ENCODE data around the gene DAND5.

Gene DAND5

DNA sequence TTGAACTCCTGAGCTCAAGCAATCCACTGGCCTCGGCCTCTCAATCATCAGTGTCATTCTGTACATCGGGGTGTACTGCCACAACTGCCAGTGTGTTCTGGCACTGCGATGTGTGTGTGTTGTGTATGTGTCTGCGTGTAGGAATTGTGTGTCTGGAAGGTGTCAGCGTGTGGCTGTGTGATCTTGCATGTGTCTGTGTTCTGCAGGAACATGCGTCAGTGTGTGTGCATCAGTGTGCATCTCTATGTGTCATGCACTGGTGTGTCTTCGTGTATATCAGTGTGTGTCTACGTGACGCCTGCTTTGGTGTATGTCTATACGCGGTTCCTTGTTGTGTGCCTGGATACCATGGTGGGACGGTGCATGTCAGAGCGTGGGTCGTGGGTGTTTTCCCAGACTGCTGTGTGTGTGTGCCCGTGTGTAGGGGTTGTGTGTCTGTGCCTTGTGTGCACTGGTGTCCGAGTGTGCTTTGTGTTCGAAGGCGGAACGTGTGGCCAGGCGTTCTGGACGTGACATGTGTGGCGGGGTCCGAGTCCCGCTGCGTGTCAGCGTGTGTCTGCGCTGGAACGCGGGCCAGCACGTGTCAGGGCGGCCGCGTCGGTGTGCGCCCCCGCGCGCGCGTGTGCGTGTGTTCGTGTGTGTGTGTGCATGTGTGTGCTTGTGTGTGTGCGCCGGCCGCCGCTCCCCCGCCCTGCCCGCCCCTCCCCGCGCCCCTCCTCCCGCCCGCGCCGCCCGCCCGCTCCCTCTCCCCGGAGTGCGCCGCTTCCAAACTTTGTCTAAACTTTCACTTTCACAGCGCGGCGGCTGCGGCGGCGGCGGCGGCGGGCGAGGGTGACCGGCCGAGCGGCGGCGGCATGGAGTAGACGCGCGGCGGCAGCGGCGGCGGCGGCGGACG lies 25.6 kb downstream of the DAND5 start, which contains the start of gene NFIX:
NFIX (plus strand) TSS at position 775 of the 895 bp plus-strand sequence. CDS start 363 bp downstream, outside the sequence.
- peak; percentile 46 to 75 for DNase-seq

DNA sequence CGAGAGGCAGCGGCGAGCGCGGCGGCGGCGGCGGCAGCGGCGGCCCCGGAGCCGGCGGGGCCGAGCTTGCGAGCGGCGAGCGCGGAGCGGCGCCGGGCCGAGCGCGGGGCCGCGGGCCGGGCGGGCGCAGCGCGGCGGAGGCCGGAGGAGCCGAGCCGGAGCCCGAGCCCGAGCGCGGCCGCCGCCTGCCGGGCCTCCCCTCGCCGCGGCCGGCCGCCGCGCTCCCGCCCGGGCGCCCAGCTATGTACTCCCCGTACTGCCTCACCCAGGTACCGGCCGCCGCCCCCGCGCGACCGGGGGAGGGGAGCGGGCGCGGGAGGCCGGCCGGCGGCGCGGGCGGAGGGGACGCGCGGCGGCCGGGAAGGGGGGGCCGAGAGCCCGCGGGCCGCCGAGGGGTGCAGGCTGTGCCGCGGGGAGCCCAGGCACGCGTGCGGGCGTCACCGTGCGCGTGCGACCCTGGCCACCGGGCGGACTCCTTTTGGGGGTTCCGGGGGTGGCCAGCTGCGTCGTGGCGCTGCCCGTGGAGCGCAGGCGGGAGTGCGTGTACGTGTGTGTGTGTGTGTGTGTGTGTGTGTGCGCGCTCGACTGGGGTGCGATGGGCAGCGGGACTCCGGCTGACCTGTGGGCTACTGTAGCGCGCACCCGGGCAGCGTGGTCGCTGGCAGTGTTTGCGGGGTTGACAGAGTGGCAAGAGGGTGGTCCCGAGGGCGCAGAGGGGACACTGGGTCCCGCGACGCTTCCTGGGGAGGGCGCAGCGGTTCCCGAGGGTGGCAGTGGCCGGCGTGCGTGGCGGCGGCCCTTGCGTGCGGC lies 26.4 kb downstream of the DAND5 start:
- DNase-seq = peak in 1 of 2 donors; percentile 28

DNA sequence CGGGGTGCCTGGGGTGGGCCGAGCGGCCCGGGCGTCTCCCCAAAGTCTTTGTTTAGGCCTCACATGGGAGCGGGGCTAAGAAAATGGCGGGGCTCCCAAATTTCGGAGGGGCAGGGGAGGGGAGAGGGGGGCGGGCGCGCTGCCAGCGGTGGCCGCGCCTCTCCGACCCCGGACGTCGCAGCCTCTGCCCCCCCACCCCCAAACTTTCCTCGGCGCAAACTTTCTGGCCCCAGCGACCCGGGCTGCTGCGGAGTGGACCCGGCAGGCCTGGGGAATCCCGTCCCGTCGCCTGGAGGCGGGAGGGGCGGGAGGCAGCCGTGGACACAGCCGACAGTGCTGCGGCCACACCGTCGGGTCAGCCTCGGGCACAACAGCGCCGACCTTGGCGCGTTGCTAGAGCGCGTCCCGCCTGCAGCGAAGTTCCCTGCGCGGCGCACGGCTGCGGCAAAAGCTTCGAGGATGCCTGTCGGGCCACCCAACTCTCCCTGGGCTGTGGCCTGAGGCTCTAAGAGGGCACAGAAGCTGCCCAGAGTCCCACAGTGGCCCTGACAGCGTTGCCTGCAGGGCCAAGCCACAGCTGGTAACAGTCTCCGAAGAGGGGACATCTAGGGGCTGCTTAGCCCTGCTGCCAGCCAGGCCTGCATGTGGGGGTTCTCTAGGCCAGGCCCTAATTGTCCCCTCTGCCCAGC lies 27.2 kb downstream of the DAND5 start:
- no peak for DNase-seq

DNA sequence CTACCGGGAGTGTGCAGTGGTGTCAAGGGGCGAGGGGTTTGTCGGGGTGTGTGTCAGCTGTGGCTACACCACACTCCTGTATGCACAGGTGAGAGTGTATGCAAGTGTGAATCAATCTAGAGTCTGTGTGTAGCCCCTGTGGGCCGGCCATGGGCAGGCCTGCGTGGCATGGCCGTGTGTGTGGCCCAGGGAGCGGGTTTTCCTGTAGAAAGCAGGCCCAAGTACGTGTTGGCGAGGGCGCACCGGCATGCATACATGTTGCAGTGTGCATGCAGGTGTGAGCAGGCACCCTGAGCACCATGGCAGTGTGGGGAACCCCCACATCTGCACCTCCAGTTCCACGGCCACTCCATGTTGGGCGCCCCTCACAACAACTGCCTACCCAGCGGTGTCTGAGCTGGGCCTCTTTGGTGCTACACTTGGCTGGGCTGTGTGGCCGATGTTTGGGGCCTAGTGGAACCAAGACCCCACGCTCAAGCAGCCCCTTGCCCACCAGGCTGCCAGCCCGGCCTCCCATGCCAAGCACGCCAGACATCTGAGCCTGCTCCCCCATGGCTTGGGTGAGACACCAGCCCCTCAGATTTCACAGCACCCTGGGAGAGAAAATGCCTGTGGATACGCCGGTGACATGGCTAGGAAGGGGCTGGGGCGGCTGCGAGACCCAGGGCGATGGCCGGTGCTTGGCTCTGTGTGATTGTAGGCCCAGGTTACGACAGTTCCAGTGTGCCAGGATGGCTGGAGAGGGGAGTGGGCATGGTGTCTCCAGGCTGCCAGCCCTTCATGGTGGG lies 28.0 kb downstream of the DAND5 start:
- DNase-seq = no peak

DNA sequence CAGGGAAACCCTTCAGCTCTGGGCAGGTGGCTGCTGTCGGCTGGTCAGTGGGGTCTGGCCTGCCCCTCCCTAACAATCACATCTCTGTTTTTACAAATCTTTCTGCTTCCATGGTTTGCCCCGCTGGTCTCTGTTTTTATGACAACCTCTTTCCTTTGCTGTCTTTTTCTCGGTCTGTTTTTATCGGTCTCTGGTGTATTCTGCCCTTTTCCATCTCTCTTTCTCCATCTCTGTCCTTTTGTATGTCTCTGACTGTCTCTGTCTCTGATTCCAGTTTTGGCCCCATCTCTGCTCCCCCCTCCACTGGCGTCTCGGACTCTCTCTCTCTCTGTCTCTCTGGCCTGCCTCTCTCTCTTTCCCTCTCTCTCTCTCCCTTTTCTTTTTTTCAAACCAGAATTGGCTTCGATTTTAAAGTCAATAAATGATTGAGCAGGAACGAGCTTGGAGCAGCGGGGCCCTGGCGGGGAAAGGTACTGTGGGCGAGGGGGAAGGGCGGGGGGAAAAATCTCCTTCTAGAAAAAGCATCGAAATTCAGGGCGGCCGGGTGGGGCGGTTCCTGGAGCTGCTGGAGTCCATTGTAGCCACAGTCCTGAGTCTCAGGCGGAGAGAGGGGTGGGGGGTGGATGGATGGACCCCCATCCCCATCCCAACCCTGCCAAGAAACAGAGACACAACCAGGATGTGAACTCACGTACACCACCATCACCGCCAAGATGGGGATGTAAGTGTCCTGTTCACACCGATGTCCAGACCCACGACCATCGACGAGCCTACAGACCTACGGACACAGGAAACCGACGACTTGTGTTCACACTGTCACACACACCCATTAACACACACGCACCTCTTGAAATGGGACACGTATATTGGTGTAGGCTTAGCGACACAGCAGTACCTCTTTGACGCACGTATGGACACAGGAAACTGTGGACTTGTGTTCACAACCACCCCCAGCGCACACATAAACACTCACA lies 28.9 kb downstream of the DAND5 start:
- no peak for DNase-seq

DNA sequence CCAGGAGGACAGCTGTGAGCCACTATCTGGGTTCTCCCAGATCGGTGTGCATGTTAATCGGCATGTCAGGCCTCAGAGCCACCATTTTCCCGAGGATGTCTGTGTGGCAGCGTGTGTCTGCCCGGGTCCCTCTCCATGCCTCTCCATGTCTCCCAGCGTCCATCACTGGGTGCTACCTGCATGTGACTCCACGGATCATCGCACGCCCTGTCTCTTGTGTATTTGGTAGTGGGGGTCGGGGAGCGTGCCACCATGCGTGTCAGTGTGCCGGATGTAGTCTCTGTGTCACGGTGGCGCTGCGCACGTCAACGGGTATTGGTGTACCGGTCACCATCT lies 31.8 kb downstream of the DAND5 start:
- DNase-seq = no peak

DNA sequence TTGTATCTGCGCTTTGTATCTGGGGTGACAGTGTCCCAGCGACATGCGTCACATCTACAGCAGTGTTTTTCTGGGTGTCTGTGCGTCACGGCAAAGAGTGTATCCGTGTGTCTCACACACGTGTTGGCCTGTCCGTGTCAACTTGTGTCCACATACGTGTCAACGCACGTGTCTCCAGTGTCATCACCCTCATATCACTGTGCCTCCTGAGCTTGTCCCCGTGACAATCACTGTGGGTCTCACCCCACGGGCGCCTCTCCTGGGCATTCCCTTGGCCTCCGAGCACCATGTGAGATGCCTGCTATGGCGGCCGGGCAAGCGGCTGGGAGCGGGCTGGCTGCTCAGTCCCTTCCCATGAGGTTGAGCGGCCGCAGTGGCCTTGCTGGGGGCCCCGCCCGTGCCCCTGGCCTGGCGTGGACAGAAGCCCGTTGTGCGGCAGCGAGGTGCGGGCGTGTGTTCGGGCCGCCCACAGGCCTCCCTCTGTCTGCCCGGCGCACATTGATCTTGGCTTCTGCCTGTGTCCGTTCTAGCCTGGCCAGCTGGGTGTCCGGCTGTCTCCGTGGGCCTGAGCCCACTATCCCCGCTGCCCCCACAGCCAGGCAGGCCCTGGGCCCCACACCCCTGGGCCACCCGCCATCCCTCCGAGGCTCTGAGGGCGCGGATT lies 32.3 kb downstream of the DAND5 start:
- no peak for DNase-seq

DNA sequence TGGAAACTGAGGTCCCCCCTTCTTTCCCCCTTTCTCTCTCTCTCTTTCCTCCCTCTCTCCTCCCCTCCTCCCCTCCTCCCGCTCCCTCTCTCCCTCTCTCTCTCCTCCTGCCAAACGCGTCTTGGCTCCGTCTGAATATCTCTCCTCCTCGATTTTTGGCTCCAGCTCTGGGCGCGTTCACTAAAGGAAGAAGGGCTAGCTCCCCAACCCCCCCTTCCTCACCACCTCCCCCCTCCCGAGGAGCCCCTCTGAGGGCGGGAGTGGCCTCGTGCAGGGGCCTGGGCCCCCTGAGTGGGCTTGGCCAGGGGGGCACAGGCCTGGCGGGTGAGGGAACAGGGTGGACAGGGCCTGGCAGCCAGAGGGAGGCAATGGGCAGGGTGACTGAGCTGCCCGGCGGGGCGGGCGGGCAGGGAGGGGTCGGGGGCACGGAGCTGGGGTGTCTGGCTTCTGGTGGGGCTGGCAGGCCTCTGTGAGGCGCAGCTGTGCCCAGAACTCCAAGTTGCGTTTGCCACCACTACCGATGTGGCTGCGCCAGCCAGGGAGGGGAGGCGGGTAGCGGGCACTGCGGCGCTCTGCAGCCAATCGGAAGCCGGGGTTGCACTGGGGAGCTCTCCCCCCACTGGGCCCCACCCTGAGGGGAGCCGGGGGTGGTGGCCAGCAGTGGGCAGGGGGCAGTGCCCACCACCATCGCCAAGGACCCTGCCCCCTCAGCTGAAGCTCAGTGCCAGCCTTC lies 33.0 kb downstream of the DAND5 start:
- DNase-seq = no peak

DNA sequence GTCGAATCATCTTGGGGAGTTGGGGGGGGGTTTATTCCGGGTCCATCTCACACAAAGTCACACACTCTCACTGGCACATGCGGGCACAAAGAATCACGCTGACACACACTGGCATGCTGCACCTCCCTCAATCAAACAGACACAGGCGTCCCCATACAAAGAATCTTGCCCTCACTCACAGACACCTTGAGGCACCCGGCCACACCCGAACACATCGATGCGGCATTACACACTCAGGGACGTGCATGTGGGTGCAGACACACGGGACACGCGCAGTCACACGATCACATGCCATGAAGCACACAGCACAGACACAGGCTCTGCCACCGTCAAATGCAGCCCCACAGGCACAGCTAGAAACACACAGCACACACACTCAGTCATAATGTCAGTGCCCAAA lies 33.7 kb downstream of the DAND5 start:
- DNase-seq = no peak

DNA sequence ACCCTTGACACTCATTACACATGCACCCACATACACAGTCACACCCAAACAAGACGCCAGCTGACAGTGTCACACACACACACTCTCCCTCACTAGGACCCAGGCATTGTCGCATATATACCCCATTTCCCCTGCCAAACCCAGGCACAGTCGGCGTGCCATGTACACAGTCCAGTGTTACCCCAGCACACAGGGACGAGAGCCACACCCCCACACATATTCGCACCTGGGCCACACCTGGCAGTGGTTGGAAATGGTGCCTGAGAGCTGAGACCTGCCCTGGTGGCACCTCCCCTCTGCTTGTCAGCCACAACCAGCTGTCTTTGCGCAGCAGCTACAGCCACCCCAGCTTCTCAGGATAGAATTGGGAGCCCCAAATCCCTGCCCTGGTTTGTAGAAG lies 34.9 kb downstream of the DAND5 start:
- DNase-seq = no peak

DNA sequence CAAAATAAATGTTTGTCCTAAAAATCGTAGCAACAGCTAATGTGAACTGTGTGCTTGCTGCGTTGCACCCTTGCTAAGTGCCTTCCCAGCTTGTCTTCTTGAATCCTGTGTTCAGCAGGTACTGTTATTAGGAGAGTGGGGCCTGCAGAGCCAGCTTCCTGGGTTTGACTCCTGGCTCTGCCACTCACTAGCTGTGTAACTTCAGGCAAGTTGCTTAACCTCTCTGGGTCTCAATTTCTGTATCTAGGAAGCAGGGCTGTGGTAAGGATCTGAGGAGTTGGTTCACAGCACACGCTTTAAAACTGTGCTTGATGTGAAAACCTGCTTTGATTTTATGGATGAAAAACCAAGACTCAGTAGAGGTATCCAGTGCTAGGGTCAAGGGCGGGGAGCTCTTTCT lies 35.9 kb downstream of the DAND5 start:
- no peak for DNase-seq

DNA sequence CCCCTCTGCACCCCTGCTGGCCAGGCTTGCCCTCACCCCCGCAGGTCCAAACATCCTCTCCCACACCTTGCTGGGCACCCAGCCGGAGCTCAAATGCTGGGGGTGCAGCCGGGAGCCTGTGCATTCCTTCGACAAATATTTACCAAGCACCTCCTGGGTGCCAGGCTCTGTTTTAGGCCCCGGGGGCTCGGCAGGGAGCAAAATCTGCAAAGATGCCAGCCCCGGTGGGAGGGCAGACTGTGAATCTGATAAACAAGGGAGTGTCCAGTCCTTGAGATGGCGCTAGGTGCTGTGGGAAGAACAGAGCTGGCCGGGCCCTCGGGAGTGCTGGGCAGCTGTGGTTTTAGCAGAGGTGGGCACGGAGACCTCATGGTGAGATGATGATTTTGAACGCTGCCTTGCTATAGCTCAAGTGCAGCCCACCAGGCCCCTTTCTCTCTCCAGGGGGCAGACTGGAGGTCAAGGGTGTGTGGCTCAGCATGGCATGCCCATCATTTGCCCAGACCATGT lies 36.5 kb downstream of the DAND5 start:
- no peak for DNase-seq

DNA sequence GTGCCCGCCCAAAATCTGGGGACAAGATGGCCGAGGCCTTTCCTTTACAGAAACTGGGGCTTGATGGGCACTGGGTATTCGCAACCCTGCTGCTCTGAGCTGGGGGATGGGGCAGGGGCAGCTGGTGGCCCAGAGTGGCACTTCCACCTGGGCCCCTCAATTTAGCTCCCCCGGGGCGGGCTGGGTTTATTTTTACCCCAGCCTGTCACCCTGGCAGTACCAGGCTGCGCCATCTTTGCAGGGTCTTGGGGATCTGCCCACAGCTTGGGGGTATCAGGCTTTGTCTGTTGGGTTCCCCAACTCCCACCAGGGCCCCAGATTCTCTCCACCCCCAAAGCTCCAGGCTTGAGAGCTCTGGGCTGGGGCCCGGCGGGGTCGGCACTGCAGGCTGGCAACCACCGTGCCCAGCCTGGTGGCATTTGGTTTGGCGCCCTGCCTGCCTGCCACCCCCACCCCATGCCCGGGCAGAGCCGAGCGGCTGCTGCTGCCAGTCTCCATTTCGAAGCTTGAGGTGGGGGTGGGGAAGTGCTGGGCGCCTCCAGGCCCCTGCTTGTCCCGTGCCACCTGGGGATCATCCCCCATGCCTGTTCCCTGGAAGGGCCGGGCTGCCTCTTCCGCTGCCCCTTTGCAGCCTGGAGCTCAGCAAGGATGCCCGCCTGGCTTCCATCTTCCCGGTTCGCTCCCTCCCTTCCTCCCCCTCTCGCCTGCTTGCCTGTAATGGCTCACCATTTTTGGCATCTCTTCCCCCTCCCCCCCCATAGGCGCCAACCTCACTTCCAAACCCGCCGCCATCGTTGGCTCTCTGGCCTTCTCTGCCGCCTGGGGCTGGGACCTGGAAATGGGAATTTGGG lies 37.3 kb downstream of the DAND5 start:
- DNase-seq = no peak

DNA sequence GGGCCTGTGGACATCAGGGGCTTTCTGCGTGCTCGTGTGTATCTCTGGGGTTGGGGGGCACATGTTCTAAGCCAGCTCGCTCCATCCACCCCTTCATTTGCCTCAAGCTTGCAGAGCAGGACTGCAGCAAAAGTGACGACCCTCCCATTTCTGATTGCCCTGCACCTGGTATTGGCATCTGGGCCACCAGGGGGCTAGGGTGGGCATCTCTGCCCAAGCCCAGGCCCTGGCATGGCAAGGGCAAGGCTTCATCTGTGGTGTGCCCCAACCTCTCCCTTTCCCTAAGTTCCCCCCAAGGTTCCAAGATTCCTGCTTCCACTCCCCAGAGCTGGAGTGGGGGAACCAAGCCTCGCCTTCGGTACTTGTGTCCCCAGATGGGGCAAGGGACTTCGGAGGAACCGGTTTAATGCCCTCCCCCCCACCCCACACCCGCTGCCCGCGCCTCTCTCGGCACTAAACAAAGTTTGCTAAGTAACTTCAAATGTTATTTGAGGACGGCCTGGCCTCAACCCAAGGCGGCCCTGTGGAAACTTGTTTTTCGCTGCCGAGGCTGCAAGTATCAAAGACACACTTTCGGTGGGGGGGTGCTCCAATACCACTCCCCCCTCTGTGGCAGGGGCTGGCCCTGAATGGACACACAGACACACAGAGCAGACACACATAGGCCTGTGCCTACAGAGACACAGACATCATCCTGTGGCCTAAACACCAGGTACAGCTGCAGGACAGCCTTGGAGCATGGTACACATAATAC lies 38.1 kb downstream of the DAND5 start:
- no peak for DNase-seq

DNA sequence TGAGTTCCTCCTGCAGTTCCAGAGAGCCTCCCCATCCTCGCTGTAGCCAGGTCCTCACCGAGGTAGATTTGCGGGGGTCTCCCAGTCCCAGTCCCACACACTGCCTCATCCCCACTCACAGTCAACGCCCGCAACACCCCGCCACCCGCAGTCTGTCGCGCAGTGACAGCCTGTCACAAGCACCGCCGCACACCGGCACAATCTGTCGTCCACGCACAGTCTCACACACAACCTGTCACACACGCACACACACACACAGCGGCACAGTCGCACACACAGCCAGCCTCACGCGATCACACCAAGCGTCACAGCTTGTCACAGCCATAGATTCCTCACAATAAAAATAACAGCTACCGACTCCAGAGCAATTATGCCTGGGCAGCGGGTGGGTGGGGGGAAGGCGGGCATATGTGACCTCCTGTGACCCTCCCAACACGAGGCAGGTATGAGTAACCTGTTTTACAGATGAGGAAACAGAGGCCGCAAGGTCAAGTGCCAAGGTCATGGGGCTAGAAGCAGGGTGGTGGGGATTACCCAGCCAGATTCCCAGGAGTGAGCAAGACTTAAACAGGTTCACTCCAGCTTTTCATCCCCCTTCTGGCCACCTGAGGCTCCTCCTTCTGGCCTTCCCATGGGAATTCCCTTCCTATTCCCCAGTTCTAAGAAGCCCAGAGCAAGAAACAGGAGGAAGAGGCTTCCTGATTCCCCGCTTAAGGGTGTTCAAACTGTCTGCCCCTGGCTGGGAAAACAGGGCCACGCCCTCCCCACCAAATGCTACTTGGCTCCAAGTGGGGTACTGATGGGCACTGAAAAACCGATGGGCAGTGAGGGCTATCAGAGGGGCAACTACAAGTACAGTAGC lies 39.8 kb downstream of the DAND5 start:
- DNase-seq = no peak

DNA sequence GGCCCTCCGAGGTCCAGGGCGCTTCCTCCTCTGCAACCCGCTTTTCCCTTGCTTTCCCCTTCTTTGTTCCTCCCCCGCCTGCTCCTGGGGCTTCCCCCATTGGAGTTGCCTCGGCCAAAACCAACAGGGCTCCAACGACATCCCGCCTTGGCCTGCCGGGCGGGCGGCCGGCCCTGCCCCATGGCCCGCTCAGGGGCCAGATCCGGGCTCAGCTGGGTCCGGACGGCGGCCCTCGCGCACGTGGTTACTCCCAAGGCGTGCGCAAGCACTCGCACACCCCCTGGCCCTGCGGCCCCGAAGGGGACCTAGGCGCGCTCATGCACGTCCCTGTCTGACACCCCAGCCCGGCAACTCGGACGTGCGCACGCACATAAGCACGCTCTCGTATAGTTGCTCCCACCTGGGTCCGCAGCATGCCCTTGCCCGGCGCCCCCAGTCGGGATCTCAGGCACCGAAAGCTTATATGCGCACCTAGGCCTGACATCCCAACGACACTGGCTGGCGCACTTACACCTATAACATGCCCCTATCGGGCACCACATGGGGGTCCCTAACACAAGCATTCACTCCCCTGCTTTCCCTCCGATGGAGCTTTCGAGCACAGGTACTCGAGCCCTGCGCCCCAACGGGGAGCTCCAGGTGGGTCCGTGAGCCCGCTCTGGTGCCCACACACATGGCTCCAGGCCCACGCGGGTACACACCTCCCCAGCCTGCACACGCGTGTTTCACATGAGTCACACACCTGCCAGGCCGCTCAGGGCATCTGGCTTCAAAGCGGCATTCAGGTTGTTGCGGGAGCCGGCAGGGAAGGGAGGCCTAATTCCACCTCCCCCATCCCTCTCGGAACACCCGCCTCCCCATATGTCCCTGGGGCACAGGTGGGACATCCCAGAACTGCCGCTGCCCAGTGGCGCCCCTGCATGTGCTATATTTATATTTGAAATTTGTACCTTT lies 40.9 kb downstream of the DAND5 start:
- DNase-seq = no peak

All from CD4-positive, alpha-beta T cell treated with Interferon alpha-2 for 1 hour (primary cell).